CD4-positive, CD25-positive, alpha-beta regulatory T cell (primary cell): ENCODE data around the gene LRIT2. TPM values are rescaled to one million over a fixed set of nuclear protein-coding genes. Genes with fewer than 3 reads are reported as not detected.

Experiments used
- ATAC-seq, 2 donors: fragments of 150-1000 bp; cut with Tn5 transposase; one replicate each; pipeline ENCODE4 v1.10.0; 2021; ENCODE audit warnings: low read depth in 2 of 2, moderate number of reproducible peaks in 2 of 2, moderate library complexity in 1 of 2
- DNase-seq, 3 donors: peaks; one replicate each; pipeline versions ENCODE4 v3.0.0 to v3.0.0-alpha.2; 2012 to 2022; ENCODE audit warnings: mixed read lengths in 1 of 3
- H3K27ac ChIP-seq: one replicate; pipeline ENCODE4 v1.7.0; 2013; ENCODE audit warnings: mild to moderate bottlenecking, low read length; ENCODE audit not compliant: insufficient read depth, poor library complexity, severe bottlenecking
- H3K27me3 ChIP-seq: one replicate; pipeline ENCODE4 v1.7.0; 2013; ENCODE audit warnings: low read length; ENCODE audit not compliant: control insufficient read depth, insufficient read depth
- H3K36me3 ChIP-seq: one replicate; pipeline ENCODE4 v1.7.0; 2013; ENCODE audit warnings: mild to moderate bottlenecking, low read length, moderate library complexity; ENCODE audit not compliant: control insufficient read depth, insufficient read depth
- H3K4me1 ChIP-seq: 2 replicates; pipeline ENCODE4 v1.7.0; 2013; ENCODE audit warnings: mild to moderate bottlenecking, low read length; ENCODE audit not compliant: insufficient read depth, control insufficient read depth, poor library complexity, severe bottlenecking
- H3K4me3 ChIP-seq: one replicate; pipeline ENCODE4 v1.7.0; 2013; ENCODE audit warnings: low read depth, mild to moderate bottlenecking, low read length, moderate library complexity
- H3K9me3 ChIP-seq, 2 experiments: 1 replicate in 1 of 2; 2 replicates in 1 of 2; pipeline ENCODE4 v1.7.0; 2013; ENCODE audit warnings: low read length in 2 of 2, mild to moderate bottlenecking in 1 of 2, moderate library complexity in 1 of 2; ENCODE audit not compliant: control insufficient read depth in 2 of 2
- H3K27ac Mint-ChIP-seq, 3 donors: one replicate each; pipeline ENCODE4 v1.8.0; 2020 to 2022; ENCODE audit warnings: mild to moderate bottlenecking in 3 of 3, mixed read lengths in 3 of 3, moderate library complexity in 2 of 3
- H3K27me3 Mint-ChIP-seq: one replicate; pipeline ENCODE4 v1.8.0; 2022; ENCODE audit warnings: mild to moderate bottlenecking, mixed read lengths
- H3K36me3 Mint-ChIP-seq: one replicate; pipeline ENCODE4 v1.8.0; 2020; ENCODE audit warnings: mixed read lengths
- H3K4me1 Mint-ChIP-seq, 4 donors: one replicate each; pipeline ENCODE4 v1.8.0; 2020 to 2022; ENCODE audit warnings: mixed read lengths in 4 of 4, mild to moderate bottlenecking in 1 of 4
- H3K4me3 Mint-ChIP-seq, 4 donors: one replicate each; pipeline ENCODE4 v1.8.0; 2020 to 2022; ENCODE audit warnings: mild to moderate bottlenecking in 4 of 4, mixed read lengths in 4 of 4, moderate library complexity in 3 of 4
- H3K9me3 Mint-ChIP-seq, 7 donors: one replicate each; pipeline ENCODE4 v1.8.0; 2020 to 2022; ENCODE audit warnings: mixed read lengths in 7 of 7, mild to moderate bottlenecking in 3 of 7, moderate library complexity in 2 of 7
- polyA plus RNA-seq, 4 donors: library from polyadenylated mRNA; unstranded; fragments of 300-500 nt; fragmentation: Illumina TruSeq; gene quantifications; one replicate each; pipeline ENCODE4 v1.2.3, GENCODE V29; 2021
- total RNA-seq: library from RNA; stranded (reverse); gene quantifications from one replicate; pipeline ENCODE4 v1.2.3, GENCODE V29; 2022

The LRIT2 gene
- total and polyA plus RNA-seq, 5 donors from 2014 or later: not detected

- Histone ChIP-seq H3K27me3 (peaks cover 4% of the 10 kb centered on the region), H3K36me3 (no peaks in the 10 kb centered on the region), H3K27ac (no peak overlapping the region), H3K4me3 (no peak overlapping the region), H3K9me3 (no peaks in the 10 kb centered on the region), H3K4me1 (peaks cover 3% of the 10 kb centered on the region)
- H3K9me3 Mint-ChIP-seq: no peaks in the 10 kb centered on the region
- DNase-seq: no peak
- no peak for ATAC-seq
- H3K4me1 Mint-ChIP-seq: peaks cover 0 to 4% (median 0%) of the 10 kb centered on the region in 4 donors
- no peaks in the 10 kb centered on the region for H3K36me3 Mint-ChIP-seq
- peak overlapping the region in 1 of 3 donors; percentile 34 for H3K27ac Mint-ChIP-seq
- peaks cover 7% of the 10 kb centered on the region for H3K27me3 Mint-ChIP-seq
- H3K4me3 Mint-ChIP-seq: no peak overlapping the region
Observed at GRCh38 chr10:84254552-84255478, 29.5 kb upstream of the LRIT2 start.

GRCh38 chr10:84248794-84249193 is 23.4 kb upstream of the LRIT2 start:
- H3K27me3 Mint-ChIP-seq: peaks cover 6% of the 10 kb centered on the region
- no peaks in the 10 kb centered on the region for H3K36me3 ChIP-seq

GRCh38 chr10:84247496-84247895 is 22.2 kb upstream of the LRIT2 start:
- H3K36me3 Mint-ChIP-seq: no peaks in the 10 kb centered on the region
- no peaks in the 10 kb centered on the region for H3K9me3 ChIP-seq
- H3K4me3 Mint-ChIP-seq: no peak overlapping the region
- peaks cover 6% of the 10 kb centered on the region for H3K27me3 Mint-ChIP-seq
- H3K9me3 Mint-ChIP-seq: no peaks in the 10 kb centered on the region
- ATAC-seq: no peak
- no peaks in the 10 kb centered on the region for H3K4me1 ChIP-seq
- H3K27me3 ChIP-seq: no peaks in the 10 kb centered on the region
- H3K36me3 ChIP-seq: no peaks in the 10 kb centered on the region
- no peak for DNase-seq
- no peak overlapping the region for H3K27ac Mint-ChIP-seq
- H3K4me3 ChIP-seq: no peak overlapping the region
- no peaks in the 10 kb centered on the region for H3K4me1 Mint-ChIP-seq
- H3K27ac ChIP-seq: no peak overlapping the region

More at GRCh38 chr10:84248794-84249193, 23.4 kb upstream of the LRIT2 start:
- H3K4me3 Mint-ChIP-seq: no peak overlapping the region
- H3K27ac Mint-ChIP-seq: no peak overlapping the region
- no peaks in the 10 kb centered on the region for H3K27me3 ChIP-seq
- no peak for DNase-seq
- H3K4me1 Mint-ChIP-seq: no peaks in the 10 kb centered on the region
- no peak for ATAC-seq
- no peak overlapping the region for H3K4me3 ChIP-seq
- H3K4me1 ChIP-seq: no peaks in the 10 kb centered on the region
- H3K9me3 Mint-ChIP-seq: no peaks in the 10 kb centered on the region
- no peaks in the 10 kb centered on the region for H3K9me3 ChIP-seq
- no peaks in the 10 kb centered on the region for H3K36me3 Mint-ChIP-seq
- no peak overlapping the region for H3K27ac ChIP-seq

GRCh38 chr10:84244651-84245270 is 19.4 kb upstream of the LRIT2 start, which contains the start of gene RGR:
Gene RGR, plus strand, starts transcription at chr10:84245053. Its CDS starts 38 bp downstream, at chr10:84245091.
- H3K27ac ChIP-seq: no peak within 1 kb of the TSS
- no peaks in the 10 kb centered on the region for H3K9me3 Mint-ChIP-seq
- no peaks in the 10 kb centered on the region for H3K36me3 ChIP-seq
- no peaks in the 10 kb centered on the region for H3K4me1 Mint-ChIP-seq
- no peaks in the 10 kb centered on the region for H3K27me3 ChIP-seq
- no peak within 1 kb of the TSS for H3K27ac Mint-ChIP-seq
- H3K9me3 ChIP-seq: no peaks in the 10 kb centered on the region
- peaks cover 6% of the 10 kb centered on the region for H3K27me3 Mint-ChIP-seq
- DNase-seq: no peak
- no peak for ATAC-seq
- H3K4me1 ChIP-seq: no peaks in the 10 kb centered on the region
- no peaks in the 10 kb centered on the region for H3K36me3 Mint-ChIP-seq
- no peak within 1 kb of the TSS for H3K4me3 ChIP-seq
- H3K4me3 Mint-ChIP-seq: no peak within 1 kb of the TSS

- Mint-ChIP-seq H3K27ac (peak overlapping the region in 1 of 3 donors; percentile 12), H3K9me3 (no peaks in the 10 kb centered on the region), H3K27me3 (peaks cover 4% of the 10 kb centered on the region), H3K4me1 (no peaks in the 10 kb centered on the region), H3K36me3 (no peaks in the 10 kb centered on the region), H3K4me3 (no peak overlapping the region)
- Histone ChIP-seq H3K36me3 (no peaks in the 10 kb centered on the region), H3K27me3 (no peaks in the 10 kb centered on the region), H3K9me3 (no peaks in the 10 kb centered on the region), H3K27ac (no peak overlapping the region), H3K4me1 (no peaks in the 10 kb centered on the region), H3K4me3 (no peak overlapping the region)
- no peak for DNase-seq
- no peak for ATAC-seq
Observed at GRCh38 chr10:84243759-84244158, 18.4 kb upstream of the LRIT2 start.

GRCh38 chr10:84241185-84241790 is 15.9 kb upstream of the LRIT2 start, which contains the start of gene LRIT1:
Gene LRIT1, minus strand, starts transcription at chr10:84241546. Its CDS starts 107 bp downstream, at chr10:84241439.
- Histone ChIP-seq H3K36me3 (no peaks in the 10 kb centered on the region), H3K4me1 (no peaks in the 10 kb centered on the region), H3K27me3 (no peaks in the 10 kb centered on the region), H3K9me3 (no peaks in the 10 kb centered on the region), H3K27ac (no peak within 1 kb of the TSS), H3K4me3 (no peak within 1 kb of the TSS)
- Mint-ChIP-seq H3K36me3 (no peaks in the 10 kb centered on the region), H3K27ac (peak within 1 kb of the TSS in 1 of 3 donors; percentile 7), H3K27me3 (peaks cover 12% of the 10 kb centered on the region), H3K9me3 (no peaks in the 10 kb centered on the region), H3K4me3 (no peak within 1 kb of the TSS), H3K4me1 (no peaks in the 10 kb centered on the region)
- no peak for ATAC-seq
- DNase-seq: no peak

GRCh38 chr10:84238909-84239308 is 13.6 kb upstream of the LRIT2 start:
- no peak for ATAC-seq
- H3K9me3 Mint-ChIP-seq: no peaks in the 10 kb centered on the region
- H3K27me3 Mint-ChIP-seq: peaks cover 18% of the 10 kb centered on the region
- DNase-seq: no peak
- no peaks in the 10 kb centered on the region for H3K36me3 Mint-ChIP-seq
- no peaks in the 10 kb centered on the region for H3K36me3 ChIP-seq
- no peak overlapping the region for H3K4me3 Mint-ChIP-seq
- H3K27ac Mint-ChIP-seq: no peak overlapping the region
- H3K27ac ChIP-seq: no peak overlapping the region
- H3K9me3 ChIP-seq: no peaks in the 10 kb centered on the region
- H3K4me3 ChIP-seq: no peak overlapping the region
- H3K4me1 Mint-ChIP-seq: no peaks in the 10 kb centered on the region
- no peaks in the 10 kb centered on the region for H3K4me1 ChIP-seq
- peaks cover 2% of the 10 kb centered on the region for H3K27me3 ChIP-seq
